Psoas muscle (tissue), 8 donors: ENCODE measurements around the gene RAD51D. TPM values are rescaled to one million over a fixed set of nuclear protein-coding genes. Genes with fewer than 3 reads are reported as not detected.

Experiments used
- ATAC-seq, 4 donors: fragments of 200-7000 bp; cut with Tn5 transposase; one replicate each; pipeline ENCODE4 v1.9.1; 2020; ENCODE audit warnings: moderate library complexity in 3 of 4, mild to moderate bottlenecking in 2 of 4
- DNase-seq, 2 donors: peaks; one replicate each; pipeline ENCODE4 v3.0.0-alpha.2; 2020
- H3K27ac ChIP-seq: fragments of 200-600 bp; one replicate; pipeline ENCODE4 v1.8.0; 2022
- H3K27me3 ChIP-seq, 3 donors: fragments of 200-600 bp in 1 of 3; one replicate each; pipeline versions ENCODE4 v1.6.1 to v1.8.0; 2013 to 2022; ENCODE audit warnings: low read length in 2 of 3, mild to moderate bottlenecking in 2 of 3, moderate library complexity in 1 of 3; ENCODE audit not compliant: insufficient read depth in 3 of 3
- H3K36me3 ChIP-seq, 2 donors: fragments of 200-600 bp in 1 of 2; one replicate each; pipeline versions ENCODE4 v1.6.1 to v1.8.0; 2013 to 2022; ENCODE audit warnings: low read depth in 1 of 2, mild to moderate bottlenecking in 1 of 2, moderate library complexity in 1 of 2; ENCODE audit not compliant: insufficient read depth in 1 of 2
- H3K4me1 ChIP-seq: fragments of 200-600 bp; one replicate; pipeline ENCODE4 v1.8.0; 2022
- H3K4me3 ChIP-seq: fragments of 200-600 bp; one replicate; pipeline ENCODE4 v1.8.0; 2022; ENCODE audit warnings: mild to moderate bottlenecking
- H3K9me3 ChIP-seq: fragments of 200-600 bp; one replicate; pipeline ENCODE4 v1.8.0; 2022
- WGBS, 3 donors: extraction: QIAGEN DNeasy Blood & Tissue Kit; methylation state at CpG; one replicate each; pipeline versions ENCODE4 v1.1.6 to v1.1.7; 2013; 5-methylcytosine and 5-hydroxymethylcytosine counted together
- intact Hi-C, 2 donors: fragments of 100-400 bp; cut with DNase I; formaldehyde crosslinking; loops; one replicate each; pipeline versions ENCODE4 v1.11.0 to v1.14.2; 2022
- polyA plus RNA-seq, 3 donors: library from polyadenylated mRNA; stranded (reverse); fragments of 200-250 nt; gene quantifications; one replicate each; pipeline ENCODE4 v1.2.3, GENCODE V29; 2013
- total RNA-seq, 4 donors: library from RNA; stranded (reverse); fragmentation: NEBNext Ultra II Directional in 2 of 4; extraction: Animal tissue kit (Norgen Biotek cat#: 25700) in 2 of 4; gene quantifications; one replicate each; pipeline versions ENCODE4 v1.2.1 to v1.2.4, GENCODE V29; 2021 to 2023
- TF ChIP-seq, protein P1 (sequence below): fragments of 200-600 bp; IDR thresholded peaks from one replicate; pipeline ENCODE4 v1.8.0; 2022; ENCODE audit warnings: antibody characterized with exemption
- donor health status: healthy with polysubstance abuse.
- donor health status: DM: no; HTN: no; CAD: no; lungs with moderate emphysema.
- donor health status: Bipolar disorder and iron deficiency.
- donor health status: healthy.
- donor health status: DM: yes; HTN: yes; CAD: no.
- donor health status: DM: no; HTN: no; CAD: no.
- donor health status: DM: no; HTN: no; CAD: no.
- donor health status: DM: yes; HTN: yes; CAD: no.

RAD51D gene
- total and polyA plus RNA-seq, 7 donors, result 3.6 to 6.2 (median 5.4) TPM

DNA sequence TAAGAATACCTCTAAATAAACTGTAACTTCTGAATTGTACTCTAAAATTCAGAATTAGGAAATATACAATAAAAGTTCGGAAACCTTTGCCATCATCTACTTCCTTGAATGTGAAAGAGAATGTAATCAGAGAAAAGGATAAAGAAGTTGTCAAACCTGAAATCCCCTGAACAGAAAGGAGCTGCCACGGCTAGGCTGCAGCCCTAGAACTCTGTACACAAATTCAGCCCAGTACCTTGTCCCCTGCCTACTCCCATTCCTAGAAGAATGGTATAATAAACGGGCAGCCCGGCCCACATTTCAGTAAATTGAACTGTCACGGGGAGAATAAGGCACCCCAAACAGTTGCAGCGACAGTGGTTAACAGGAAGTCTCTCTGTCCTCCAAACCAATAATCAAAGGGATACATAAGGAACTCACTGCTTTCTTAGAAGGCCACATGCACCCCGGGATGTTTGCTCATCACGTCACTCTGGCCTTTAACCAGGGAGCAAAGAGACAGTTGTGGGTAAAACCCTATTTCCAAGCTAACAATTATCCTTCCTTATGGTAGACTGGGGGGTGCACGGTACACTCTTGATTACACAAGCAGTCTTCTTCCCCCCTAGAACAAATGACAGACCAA lies 31.8 kb downstream of the RAD51D start:
- 29 to 41% (median 34%) methylated on average over 9 of the region's 9 CpGs for WGBS, 3 donors
- TF ChIP-seq, protein P1, sequence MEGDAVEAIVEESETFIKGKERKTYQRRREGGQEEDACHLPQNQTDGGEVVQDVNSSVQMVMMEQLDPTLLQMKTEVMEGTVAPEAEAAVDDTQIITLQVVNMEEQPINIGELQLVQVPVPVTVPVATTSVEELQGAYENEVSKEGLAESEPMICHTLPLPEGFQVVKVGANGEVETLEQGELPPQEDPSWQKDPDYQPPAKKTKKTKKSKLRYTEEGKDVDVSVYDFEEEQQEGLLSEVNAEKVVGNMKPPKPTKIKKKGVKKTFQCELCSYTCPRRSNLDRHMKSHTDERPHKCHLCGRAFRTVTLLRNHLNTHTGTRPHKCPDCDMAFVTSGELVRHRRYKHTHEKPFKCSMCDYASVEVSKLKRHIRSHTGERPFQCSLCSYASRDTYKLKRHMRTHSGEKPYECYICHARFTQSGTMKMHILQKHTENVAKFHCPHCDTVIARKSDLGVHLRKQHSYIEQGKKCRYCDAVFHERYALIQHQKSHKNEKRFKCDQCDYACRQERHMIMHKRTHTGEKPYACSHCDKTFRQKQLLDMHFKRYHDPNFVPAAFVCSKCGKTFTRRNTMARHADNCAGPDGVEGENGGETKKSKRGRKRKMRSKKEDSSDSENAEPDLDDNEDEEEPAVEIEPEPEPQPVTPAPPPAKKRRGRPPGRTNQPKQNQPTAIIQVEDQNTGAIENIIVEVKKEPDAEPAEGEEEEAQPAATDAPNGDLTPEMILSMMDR, result no peak
- DNase-seq, result no peak
- ATAC-seq, result no peak
- Histone ChIP-seq H3K27me3 (no peaks in the 10 kb centered on the region), H3K36me3 (no peaks in the 10 kb centered on the region), H3K9me3 (no peaks in the 10 kb centered on the region), H3K4me1 (peaks cover 11% of the 10 kb centered on the region), H3K27ac (peak overlapping the region; percentile 47), H3K4me3 (peak overlapping the region; percentile 98)
- intact Hi-C loops, result loop anchor here in 1 of 2 donors (1.0 kb wide), 1 partner anchor 89 kb away; no protein-coding TSS in a partner anchor

DNA sequence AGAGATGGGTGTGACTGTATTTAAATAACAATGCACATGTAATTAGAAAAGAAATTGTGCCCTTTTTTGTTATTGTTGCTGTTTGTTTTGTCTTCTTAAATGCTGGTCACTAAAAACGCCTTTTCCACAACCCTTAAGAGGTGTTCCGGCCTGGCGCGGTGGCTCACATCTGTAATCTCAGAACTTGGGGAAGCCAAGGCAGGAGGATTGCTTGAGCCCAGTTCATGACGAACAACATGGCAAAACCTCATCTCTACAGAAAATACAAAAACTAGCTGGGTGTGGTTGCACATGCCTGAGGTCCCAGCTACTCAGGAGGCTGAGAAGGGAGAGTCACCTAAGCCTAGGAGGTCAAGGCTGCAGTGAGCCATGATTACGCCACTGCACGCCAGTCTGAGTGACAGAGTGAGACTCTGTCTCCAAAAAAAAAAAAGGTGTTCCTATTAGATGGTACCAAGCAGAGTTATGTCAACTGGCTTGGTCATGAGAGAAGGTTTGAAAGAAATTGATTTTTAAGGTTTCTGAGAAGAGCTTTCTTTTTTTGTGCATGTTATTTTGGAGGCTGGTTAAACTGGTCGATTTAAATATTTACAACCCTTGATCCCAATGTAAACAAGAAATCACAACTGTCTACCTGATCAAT lies 32.6 kb downstream of the RAD51D start:
- H3K36me3 ChIP-seq, result no peaks in the 10 kb centered on the region
- no peaks in the 10 kb centered on the region for H3K27me3 ChIP-seq
- TF ChIP-seq, protein P1, result no peak
- ATAC-seq, result no peak
- WGBS, 3 donors, result 93 to 95% (median 95%) methylated on average over 8 of the region's 8 CpGs
- peaks cover 11% of the 10 kb centered on the region for H3K4me1 ChIP-seq
- no peak for DNase-seq
- no peak overlapping the region for H3K27ac ChIP-seq
- peak overlapping the region; percentile 98 for H3K4me3 ChIP-seq
- no peaks in the 10 kb centered on the region for H3K9me3 ChIP-seq
- intact Hi-C loops, result no loop called here

DNA sequence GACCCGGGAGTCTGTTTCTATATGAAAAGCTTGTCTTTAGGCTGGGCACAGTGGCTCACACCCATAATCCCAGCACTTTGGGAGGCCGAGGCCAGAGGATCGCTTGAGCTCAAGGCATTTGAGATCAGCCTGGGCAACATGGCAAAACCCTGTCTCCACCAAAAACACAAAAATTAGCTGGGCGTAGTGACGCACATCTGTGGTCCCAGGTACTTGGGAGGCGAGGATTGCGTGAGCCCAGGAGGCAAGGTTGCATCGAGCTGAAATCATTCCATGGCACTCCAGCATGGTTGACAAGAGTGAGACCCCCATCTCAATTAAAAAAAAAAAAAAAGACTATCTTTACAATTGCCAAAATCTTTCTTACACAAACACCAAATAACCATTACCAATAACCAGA lies 33.5 kb downstream of the RAD51D start:
- 96 to 98% (median 97%) methylated on average over 8 of the region's 8 CpGs for WGBS, 3 donors
- peaks cover 11% of the 10 kb centered on the region for H3K4me1 ChIP-seq
- intact Hi-C loops, result no loop called here
- H3K36me3 ChIP-seq, result no peaks in the 10 kb centered on the region
- H3K9me3 ChIP-seq, result no peaks in the 10 kb centered on the region
- TF ChIP-seq, protein P1, result no peak
- H3K27me3 ChIP-seq, result no peaks in the 10 kb centered on the region
- H3K4me3 ChIP-seq, result no peak overlapping the region
- ATAC-seq (no peak), DNase-seq (no peak)
- no peak overlapping the region for H3K27ac ChIP-seq

DNA sequence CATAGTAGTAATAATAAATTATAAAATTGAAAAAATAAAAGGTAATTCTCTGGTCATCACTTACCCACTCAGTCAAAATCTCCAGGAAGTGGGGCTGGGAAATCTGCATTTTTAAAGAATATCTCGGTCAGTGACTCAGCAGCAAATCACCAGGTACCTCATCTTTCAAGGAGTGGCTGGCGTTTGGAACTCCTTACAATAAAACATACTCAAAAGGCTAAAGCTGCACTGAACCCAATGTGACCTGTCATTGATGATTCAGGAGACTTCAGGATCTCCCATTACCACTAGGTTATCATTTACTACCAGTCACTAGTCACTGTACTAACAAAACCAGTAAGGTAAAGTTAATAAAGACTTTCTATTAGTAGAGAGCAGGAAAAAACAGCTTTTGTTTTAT lies 34.7 kb downstream of the RAD51D start:
- TF ChIP-seq, protein P1, result no peak
- Histone ChIP-seq H3K36me3 (no peaks in the 10 kb centered on the region), H3K9me3 (no peaks in the 10 kb centered on the region), H3K27ac (no peak overlapping the region), H3K27me3 (no peaks in the 10 kb centered on the region), H3K4me3 (no peak overlapping the region), H3K4me1 (peaks cover 11% of the 10 kb centered on the region)
- intact Hi-C loops, result no loop called here
- ATAC-seq, result no peak
- 87 to 92% (median 88%) methylated on average over 2 of the region's 2 CpGs for WGBS, 3 donors
- no peak for DNase-seq
